Measurements from ENCODE around the gene FAAH. TPM values are rescaled to one million over a fixed set of nuclear protein-coding genes. Genes with fewer than 3 reads are reported as not detected.

Gene FAAH
- total and polyA plus RNA-seq, 2 of the 4 experiments (the other 2 are of a cell fraction), result under 0.01 to 0.19 TPM

DNA sequence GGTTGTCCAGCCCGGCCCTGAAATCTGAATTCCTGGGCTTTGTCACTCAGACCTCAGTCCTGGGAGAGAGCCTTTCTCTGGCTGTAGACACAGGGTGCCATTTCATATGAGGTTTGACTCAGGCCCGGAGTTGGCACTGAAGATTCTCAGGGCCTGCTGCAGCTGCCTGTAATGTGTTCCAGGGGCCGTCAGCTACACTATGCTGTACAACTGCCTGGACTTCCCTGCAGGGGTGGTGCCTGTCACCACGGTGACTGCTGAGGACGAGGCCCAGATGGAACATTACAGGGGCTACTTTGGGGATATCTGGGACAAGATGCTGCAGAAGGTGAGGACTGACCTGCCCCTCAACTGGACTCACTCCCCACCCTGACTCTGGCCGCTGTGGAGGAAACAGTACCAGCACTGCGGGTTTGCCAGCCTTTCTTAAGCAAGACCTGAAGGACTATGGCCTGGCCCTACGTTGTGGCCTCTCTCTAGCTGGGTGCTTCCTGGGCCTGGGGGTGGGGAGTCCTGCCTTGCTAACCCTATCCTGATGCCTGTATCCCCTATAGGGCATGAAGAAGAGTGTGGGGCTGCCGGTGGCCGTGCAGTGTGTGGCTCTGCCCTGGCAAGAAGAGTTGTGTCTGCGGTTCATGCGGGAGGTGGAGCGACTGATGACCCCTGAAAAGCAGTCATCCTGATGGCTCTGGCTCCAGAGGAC, 18.9 kb downstream of the FAAH start:
- H3K9me3 ChIP-seq (ENCODE audit: control insufficient read depth, insufficient read depth, low read length), result no peaks in the 10 kb centered on the region
- no peak overlapping the region for H2BK20ac ChIP-seq (ENCODE audit: low read depth, low read length)
- POLR2A ChIA-PET (ENCODE audit: unreplicated experiment), result no interaction called here
- H2BK120ac ChIP-seq (ENCODE audit: low read depth, low read length), result no peak overlapping the region
- BruUV-seq (replicated peaks), result no TSS peak
- no peak overlapping the region for H3K4me3 ChIP-seq (ENCODE audit: insufficient read depth, low read depth, low read length)
- H3K14ac ChIP-seq (replicated peaks; ENCODE audit: low read depth, low read length), result no peak overlapping the region
- no peaks in the 10 kb centered on the region for H4K20me1 ChIP-seq (ENCODE audit: insufficient read depth, low read length)
- dilution Hi-C loops (cut with HindIII; ENCODE audit: low sequenced_read_pairs, unreplicated experiment) (no loop called here), in situ Hi-C loops (cut with MboI; ENCODE audit: low sequenced_read_pairs) (loop anchor here (25.0 kb wide), 1 partner anchor 299 kb away; the partner anchor contains the start of gene EFCAB14), intact Hi-C loops (cut with micrococcal nuclease) (no loop called here)
- no peak overlapping the region for H4K91ac ChIP-seq (ENCODE audit: insufficient read depth, low read depth, low read length)
- no peak overlapping the region for H3K9ac ChIP-seq (ENCODE audit: low read depth, low read length)
- no peak overlapping the region for H4K8ac ChIP-seq (ENCODE audit: low read depth in 2 of 2, low read length in 2 of 2)
- no peak overlapping the region for H2BK5ac ChIP-seq (ENCODE audit: low read depth, low read length, poor library complexity, severe bottlenecking)
- DNase-seq (no peak), ATAC-seq (ENCODE audit: low read depth) (no peak)
- no peaks in the 10 kb centered on the region for H3K79me1 ChIP-seq (ENCODE audit: low read depth in 1 of 2, low read length in 2 of 2)
- no peak overlapping the region for H4K5ac ChIP-seq (ENCODE audit: low read depth, low read length)
- H2AFZ ChIP-seq (replicated peaks; ENCODE audit: low read length, poor library complexity), result no peak overlapping the region
- H3K9me1 ChIP-seq (ENCODE audit: insufficient read depth, low read length), result 0 out of 2 replicates have a peak, but pooled peaks cover 6% of the 10 kb centered on the region
- H2AK5ac ChIP-seq (ENCODE audit: low read depth, low read length), result no peak overlapping the region
- no peaks in the 10 kb centered on the region for H3K4me1 ChIP-seq (ENCODE audit: control insufficient read depth, insufficient read depth, low read length)
- peaks cover 31% of the 10 kb centered on the region for H3K27me3 ChIP-seq (ENCODE audit: control insufficient read depth, insufficient read depth, low read length)
- H3K27ac ChIP-seq (ENCODE audit: insufficient read depth, low read length), result no peak overlapping the region
- no peaks in the 10 kb centered on the region for H3K36me3 ChIP-seq (ENCODE audit: control insufficient read depth, insufficient read depth, low read length)
- H3K56ac ChIP-seq (ENCODE audit: extremely low read depth, insufficient read depth, low read length), result no peak overlapping the region
- no peak for TF ChIP-seq SMC3 (IDR thresholded peaks at IDR 0.05; ENCODE audit: low read depth, low read length)
- no peak for TF ChIP-seq MAFK (IDR thresholded peaks at IDR 0.05; ENCODE audit: low read depth, low read length)
- TF ChIP-seq CHD1 (IDR thresholded peaks at IDR 0.05; ENCODE audit: low read depth, low read length), result no peak
- TF ChIP-seq MXI1 (IDR thresholded peaks at IDR 0.05; ENCODE audit: borderline replicate concordance, low read depth, low read length), result no peak
- TF ChIP-seq, protein P1, sequence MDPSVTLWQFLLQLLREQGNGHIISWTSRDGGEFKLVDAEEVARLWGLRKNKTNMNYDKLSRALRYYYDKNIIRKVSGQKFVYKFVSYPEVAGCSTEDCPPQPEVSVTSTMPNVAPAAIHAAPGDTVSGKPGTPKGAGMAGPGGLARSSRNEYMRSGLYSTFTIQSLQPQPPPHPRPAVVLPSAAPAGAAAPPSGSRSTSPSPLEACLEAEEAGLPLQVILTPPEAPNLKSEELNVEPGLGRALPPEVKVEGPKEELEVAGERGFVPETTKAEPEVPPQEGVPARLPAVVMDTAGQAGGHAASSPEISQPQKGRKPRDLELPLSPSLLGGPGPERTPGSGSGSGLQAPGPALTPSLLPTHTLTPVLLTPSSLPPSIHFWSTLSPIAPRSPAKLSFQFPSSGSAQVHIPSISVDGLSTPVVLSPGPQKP (IDR thresholded peaks at IDR 0.05; ENCODE audit: borderline replicate concordance, low read depth, low read length), result no peak
- no peak for TF ChIP-seq RFX5 (IDR thresholded peaks at IDR 0.05; ENCODE audit: low read depth, low read length)
- TF ChIP-seq, protein P2, sequence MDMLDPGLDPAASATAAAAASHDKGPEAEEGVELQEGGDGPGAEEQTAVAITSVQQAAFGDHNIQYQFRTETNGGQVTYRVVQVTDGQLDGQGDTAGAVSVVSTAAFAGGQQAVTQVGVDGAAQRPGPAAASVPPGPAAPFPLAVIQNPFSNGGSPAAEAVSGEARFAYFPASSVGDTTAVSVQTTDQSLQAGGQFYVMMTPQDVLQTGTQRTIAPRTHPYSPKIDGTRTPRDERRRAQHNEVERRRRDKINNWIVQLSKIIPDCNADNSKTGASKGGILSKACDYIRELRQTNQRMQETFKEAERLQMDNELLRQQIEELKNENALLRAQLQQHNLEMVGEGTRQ (IDR thresholded peaks at IDR 0.05; ENCODE audit: low read depth, low read length), result no peak
- no peak for TF ChIP-seq RCOR1 (IDR thresholded peaks at IDR 0.05; ENCODE audit: insufficient replicate concordance, low read length)
- no peak for TF ChIP-seq BHLHE40 (IDR thresholded peaks at IDR 0.05; ENCODE audit: low read depth, low read length)
- no peak for TF ChIP-seq CEBPB (IDR thresholded peaks at IDR 0.05; ENCODE audit: low read depth, low read length)
- TF ChIP-seq POLR2A (IDR thresholded peaks at IDR 0.05; ENCODE audit: low read depth, low read length), result no peak
- TF ChIP-seq FOS (IDR thresholded peaks at IDR 0.05; ENCODE audit: low read depth, low read length), result no peak
- no peak for TF ChIP-seq RAD21 (IDR thresholded peaks at IDR 0.05; ENCODE audit: low read length)
- H3K4me2 ChIP-seq (ENCODE audit: low read depth, low read length), result no peak overlapping the region
- no peak overlapping the region for H2BK15ac ChIP-seq (ENCODE audit: low read depth, low read length)
- WGBS, 2 experiments (ENCODE audit: extremely low coverage in 2 of 2, insufficient read length in 1 of 2), result 69% methylated on average over 7 of the region's 13 CpGs; no CpG with 5 or more reads in 1 of the 2 experiments
- H3K18ac ChIP-seq (ENCODE audit: low read depth, low read length), result no peak overlapping the region
- no peak overlapping the region for H3K4ac ChIP-seq (ENCODE audit: low read depth, low read length)
- H2AK9ac ChIP-seq (replicated peaks; ENCODE audit: low read depth, low read length, poor library complexity), result no peak overlapping the region
- no peak overlapping the region for H3K23ac ChIP-seq (ENCODE audit: low read depth, low read length)
- CTCF ChIA-PET, result interaction anchor here (0.6 kb wide), 1 partner anchor 11 kb away, joined by 4 read pairs; no protein-coding TSS in a partner anchor
